MCF 10A (cell line): ENCODE data around the gene LHX6. TPM values are rescaled to one million over a fixed set of nuclear protein-coding genes. Genes with fewer than 3 reads are reported as not detected.

Experiments
- BruUV-seq: library from RNA; stranded (reverse); fragments of 400-500 nt; replicated peaks from 2 replicates; lab custom pipeline; 2021; lab: Mats Ljungman, UMichigan
- CTCF ChIA-PET: fragments of 300-600 bp; sonication (Branson Sonifier 250); formaldehyde crosslinking; extraction: SDS; loops from one replicate; lab custom pipeline; 2021; ENCODE audit warnings: antibody characterized with exemption, inconsistent platforms; lab: Yijun Ruan, JAX
- POLR2A ChIA-PET: fragments of 300-600, 350-650 bp; sonication (Branson Sonifier 250); formaldehyde crosslinking; extraction: SDS; loops from one replicate; lab custom pipeline; 2020; ENCODE audit warnings: antibody characterized with exemption, inconsistent platforms; lab: Yijun Ruan, JAX
- DNase-seq: peaks from one replicate; pipeline ENCODE4 v3.0.0-alpha.2; 2018; ENCODE audit not compliant: unreplicated experiment
- H3K27ac Mint-ChIP-seq: one replicate; pipeline ENCODE4 v1.8.0; 2022; ENCODE audit warnings: mild to moderate bottlenecking, low read depth, mixed read lengths; ENCODE audit not compliant: unreplicated experiment
- H3K27me3 Mint-ChIP-seq: one replicate; pipeline ENCODE4 v1.8.0; 2022; ENCODE audit warnings: mixed read lengths; ENCODE audit not compliant: insufficient read depth, unreplicated experiment
- H3K36me3 Mint-ChIP-seq: one replicate; pipeline ENCODE4 v1.8.0; 2022; ENCODE audit warnings: mild to moderate bottlenecking, moderate library complexity, mixed read lengths; ENCODE audit not compliant: insufficient read depth, unreplicated experiment
- H3K4me1 Mint-ChIP-seq: one replicate; pipeline ENCODE4 v1.8.0; 2022; ENCODE audit warnings: mixed read lengths; ENCODE audit not compliant: insufficient read depth, unreplicated experiment
- H3K4me3 Mint-ChIP-seq: one replicate; pipeline ENCODE4 v1.8.0; 2022; ENCODE audit warnings: mild to moderate bottlenecking, moderate library complexity, mixed read lengths; ENCODE audit not compliant: unreplicated experiment
- H3K9me3 Mint-ChIP-seq: one replicate; pipeline ENCODE4 v1.8.0; 2022; ENCODE audit warnings: mixed read lengths; ENCODE audit not compliant: unreplicated experiment
- CTCF ChIP-seq: fragments of 200-600 bp; IDR thresholded peaks from one replicate; pipeline ENCODE4 v1.8.0; 2022; ENCODE audit warnings: antibody characterized with exemption, mild to moderate bottlenecking; ENCODE audit not compliant: unreplicated experiment
- intact Hi-C: fragments of 100-400 bp; cut with micrococcal nuclease; formaldehyde crosslinking; loops from 2 replicates; pipeline ENCODE4 v1.14.1; 2022
- total RNA-seq: library from RNA; stranded (reverse); gene quantifications from 2 replicates; pipeline ENCODE4 v1.2.3, GENCODE V29; 2022

The LHX6 gene
- total RNA-seq, 1 experiment from 2014 or later = 0.26 TPM

- intact Hi-C loops = no loop called here
- Mint-ChIP-seq H3K4me3 (no peak overlapping the region), H3K27me3 (no peaks in the 10 kb centered on the region), H3K4me1 (peaks cover 7% of the 10 kb centered on the region), H3K36me3 (no peaks in the 10 kb centered on the region), H3K9me3 (no peaks in the 10 kb centered on the region), H3K27ac (no peak overlapping the region)
- CTCF ChIA-PET = no interaction called here
- TF ChIP-seq CTCF = no peak
- POLR2A ChIA-PET = interaction anchor here (0.6 kb wide), 1 partner anchor 26 kb away, joined by 3 read pairs; no protein-coding TSS in a partner anchor
- BruUV-seq = no TSS peak
- no peak for DNase-seq
These were observed 6.0 kb downstream of the LHX6 start for GRCh38 chr9:122222791-122223190.

- intact Hi-C loops = no loop called here
- no peak for TF ChIP-seq CTCF
- no TSS peak for BruUV-seq
- no peak overlapping the region for H3K4me3 Mint-ChIP-seq
- CTCF ChIA-PET = interaction anchor here (0.8 kb wide), 1 partner anchor 123 kb away, joined by 4 read pairs; no protein-coding TSS in a partner anchor
- no peaks in the 10 kb centered on the region for H3K36me3 Mint-ChIP-seq
- POLR2A ChIA-PET = no interaction called here
- DNase-seq = no peak
- H3K4me1 Mint-ChIP-seq = peaks cover 8% of the 10 kb centered on the region
- H3K27ac Mint-ChIP-seq = no peak overlapping the region
- H3K27me3 Mint-ChIP-seq = no peaks in the 10 kb centered on the region
- no peaks in the 10 kb centered on the region for H3K9me3 Mint-ChIP-seq
These were observed 7.5 kb downstream of the LHX6 start for GRCh38 chr9:122221183-122221811.

GRCh38 chr9:122220673-122221182 is 8.0 kb downstream of the LHX6 start:
- H3K4me1 Mint-ChIP-seq = peaks cover 8% of the 10 kb centered on the region

More at GRCh38 chr9:122220673-122221182, 8.0 kb downstream of the LHX6 start:
- ChIA-PET CTCF (no interaction called here), POLR2A (no interaction called here)
- no peak overlapping the region for H3K27ac Mint-ChIP-seq
- intact Hi-C loops = no loop called here
- H3K4me3 Mint-ChIP-seq = no peak overlapping the region
- TF ChIP-seq CTCF = no peak
- no peaks in the 10 kb centered on the region for H3K9me3 Mint-ChIP-seq
- BruUV-seq = no TSS peak
- DNase-seq = no peak
- no peaks in the 10 kb centered on the region for H3K36me3 Mint-ChIP-seq
- no peaks in the 10 kb centered on the region for H3K27me3 Mint-ChIP-seq
